NCI-H526 treated with DMSO at 0.1 percent for 48 hours (cell line): ENCODE data around the gene HYOU1.
"Not testable (repeated sequence)": the region's sequence is repeated elsewhere in the genome, so short reads cannot be mapped to it uniquely, and the experiment has no call there.

Experiments
- DNase-seq: peaks from one replicate; lab custom pipeline; 2025; lab: John Stamatoyannopoulos, UW

Gene HYOU1

GRCh38 chr11:119087123-119087522, 30.1 kb upstream of the HYOU1 start:
- DNase-seq = no peak

- no peak for DNase-seq
These were observed 28.4 kb upstream of the HYOU1 start for GRCh38 chr11:119085437-119085847.

- peak; percentile 99 for DNase-seq
These were observed 27.8 kb upstream of the HYOU1 start, which contains the start of gene HMBS for GRCh38 chr11:119084663-119085436. TSS of gene HMBS (plus strand) at chr11:119084881. CDS start at chr11:119085034, 153 bp downstream.

GRCh38 chr11:119081682-119082260, 24.8 kb upstream of the HYOU1 start:
- DNase-seq = no peak

GRCh38 chr11:119078675-119079420, 21.8 kb upstream of the HYOU1 start:
- no peak for DNase-seq

GRCh38 chr11:119077839-119078238, 20.8 kb upstream of the HYOU1 start:
- no peak for DNase-seq

GRCh38 chr11:119067371-119068222, 10.6 kb upstream of the HYOU1 start, which contains the start of gene VPS11:
TSS of gene VPS11 (plus strand) at chr11:119067818. CDS start at chr11:119067824, 6 bp downstream.
- peak; percentile 99 for DNase-seq

GRCh38 chr11:119065369-119065768, 8.4 kb upstream of the HYOU1 start:
- DNase-seq = peak; percentile 22

- no peak for DNase-seq
These were observed 5.8 kb upstream of the HYOU1 start for GRCh38 chr11:119062779-119063178.

- no peak for DNase-seq
These were observed 4.3 kb upstream of the HYOU1 start for GRCh38 chr11:119061256-119061655.

GRCh38 chr11:119059128-119059527, 2.1 kb upstream of the HYOU1 start:
- not testable (repeated sequence) for DNase-seq

- peak; percentile 64 for DNase-seq
These were observed 495 bp downstream of the HYOU1 start for GRCh38 chr11:119056421-119056999.

- DNase-seq = peak; percentile 34
These were observed 1.1 kb downstream of the HYOU1 start for GRCh38 chr11:119055901-119056300.

- no peak for DNase-seq
These were observed 2.6 kb downstream of the HYOU1 start for GRCh38 chr11:119054418-119054817.

- DNase-seq = no peak
These were observed 4.7 kb downstream of the HYOU1 start for GRCh38 chr11:119052163-119052814.

- DNase-seq = no peak
These were observed 5.4 kb downstream of the HYOU1 start for GRCh38 chr11:119051440-119052162.

- no peak for DNase-seq
These were observed 7.9 kb downstream of the HYOU1 start for GRCh38 chr11:119049081-119049480.

GRCh38 chr11:119048644-119049043, 8.4 kb downstream of the HYOU1 start:
- DNase-seq = no peak

GRCh38 chr11:119047205-119047604, 9.8 kb downstream of the HYOU1 start:
- no peak for DNase-seq

GRCh38 chr11:119046489-119046888, 10.5 kb downstream of the HYOU1 start:
- no peak for DNase-seq
